Retinal pigment epithelial cell (primary cell): ENCODE measurements around the gene TMEM131.

ENCODE experiments used
- DNase-seq: peaks from one replicate; pipeline ENCODE4 v3.0.0-alpha.2; 2010; ENCODE audit warnings: low read depth
- H3K4me3 ChIP-seq: 2 replicates; pipeline ENCODE4 v1.5.1; 2011; ENCODE audit warnings: mild to moderate bottlenecking, low read length, control low read depth, moderate library complexity
- TF ChIP-seq, protein P1 (sequence below): conservative IDR thresholded peaks from 2 replicates; pipeline ENCODE4 v1.5.1; 2011; ENCODE audit warnings: low read depth, low read length, control low read depth, inconsistent platforms

TMEM131 gene

DNA sequence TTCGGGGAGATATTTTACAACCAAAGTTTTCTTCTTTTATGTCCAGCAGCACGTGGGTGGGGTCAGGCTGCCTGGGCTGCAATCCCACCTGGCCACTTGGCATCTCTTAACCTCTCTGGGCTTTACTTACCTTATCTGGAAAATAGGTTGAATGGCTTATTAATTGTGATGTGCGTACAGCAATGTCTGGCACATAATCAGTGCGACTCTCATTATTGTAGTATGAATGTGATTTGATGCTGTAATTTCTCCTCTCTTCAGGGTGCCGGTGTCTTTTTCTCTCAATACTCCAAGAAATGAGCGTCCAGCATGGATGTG, 284.4 kb downstream of the TMEM131 start:
- DNase-seq: no peak
- no peak overlapping the region for H3K4me3 ChIP-seq
- TF ChIP-seq, protein P1, sequence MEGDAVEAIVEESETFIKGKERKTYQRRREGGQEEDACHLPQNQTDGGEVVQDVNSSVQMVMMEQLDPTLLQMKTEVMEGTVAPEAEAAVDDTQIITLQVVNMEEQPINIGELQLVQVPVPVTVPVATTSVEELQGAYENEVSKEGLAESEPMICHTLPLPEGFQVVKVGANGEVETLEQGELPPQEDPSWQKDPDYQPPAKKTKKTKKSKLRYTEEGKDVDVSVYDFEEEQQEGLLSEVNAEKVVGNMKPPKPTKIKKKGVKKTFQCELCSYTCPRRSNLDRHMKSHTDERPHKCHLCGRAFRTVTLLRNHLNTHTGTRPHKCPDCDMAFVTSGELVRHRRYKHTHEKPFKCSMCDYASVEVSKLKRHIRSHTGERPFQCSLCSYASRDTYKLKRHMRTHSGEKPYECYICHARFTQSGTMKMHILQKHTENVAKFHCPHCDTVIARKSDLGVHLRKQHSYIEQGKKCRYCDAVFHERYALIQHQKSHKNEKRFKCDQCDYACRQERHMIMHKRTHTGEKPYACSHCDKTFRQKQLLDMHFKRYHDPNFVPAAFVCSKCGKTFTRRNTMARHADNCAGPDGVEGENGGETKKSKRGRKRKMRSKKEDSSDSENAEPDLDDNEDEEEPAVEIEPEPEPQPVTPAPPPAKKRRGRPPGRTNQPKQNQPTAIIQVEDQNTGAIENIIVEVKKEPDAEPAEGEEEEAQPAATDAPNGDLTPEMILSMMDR: no peak

DNA sequence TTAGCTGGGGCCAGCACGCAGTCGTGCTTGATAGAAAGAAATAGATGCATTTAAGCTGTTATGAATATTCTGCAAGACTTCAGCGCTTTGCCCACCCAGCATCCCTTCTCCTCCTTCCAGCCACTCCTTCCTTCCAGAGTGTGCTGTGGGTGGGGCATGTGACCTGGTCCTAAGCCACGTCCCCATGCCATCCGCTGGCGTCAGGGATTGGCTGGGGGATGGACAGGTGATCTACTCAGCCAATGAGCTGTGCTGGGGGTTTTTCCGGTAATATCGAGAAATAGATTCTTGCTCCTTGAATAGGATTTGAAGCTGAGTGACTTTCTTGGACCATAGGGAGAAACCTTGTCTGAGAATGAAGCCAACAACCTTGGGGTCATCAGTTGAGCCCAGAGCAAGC, 287.1 kb downstream of the TMEM131 start:
- no peak overlapping the region for H3K4me3 ChIP-seq
- DNase-seq: no peak

DNA sequence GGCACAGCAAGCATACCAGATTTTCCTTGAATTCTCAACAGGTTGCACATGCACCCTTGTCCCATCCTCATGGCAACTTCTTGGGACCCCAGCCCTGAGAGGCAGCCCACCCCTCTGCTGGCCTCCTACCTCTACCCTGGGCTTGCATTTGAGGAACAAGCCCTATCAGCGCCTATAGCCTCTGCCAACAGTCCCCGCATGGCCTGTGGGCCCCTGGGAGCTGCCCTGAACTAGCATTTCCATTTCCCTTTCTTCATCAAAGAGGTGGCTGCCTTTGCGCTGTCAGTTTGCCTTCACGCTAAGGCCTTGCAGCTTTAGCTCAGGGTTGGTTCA, 287.7 kb downstream of the TMEM131 start:
- TF ChIP-seq, protein P1: no peak
- no peak overlapping the region for H3K4me3 ChIP-seq
- no peak for DNase-seq

More for the DNA sequence above, 287.1 kb downstream of the TMEM131 start:
- TF ChIP-seq, protein P1: no peak

DNA sequence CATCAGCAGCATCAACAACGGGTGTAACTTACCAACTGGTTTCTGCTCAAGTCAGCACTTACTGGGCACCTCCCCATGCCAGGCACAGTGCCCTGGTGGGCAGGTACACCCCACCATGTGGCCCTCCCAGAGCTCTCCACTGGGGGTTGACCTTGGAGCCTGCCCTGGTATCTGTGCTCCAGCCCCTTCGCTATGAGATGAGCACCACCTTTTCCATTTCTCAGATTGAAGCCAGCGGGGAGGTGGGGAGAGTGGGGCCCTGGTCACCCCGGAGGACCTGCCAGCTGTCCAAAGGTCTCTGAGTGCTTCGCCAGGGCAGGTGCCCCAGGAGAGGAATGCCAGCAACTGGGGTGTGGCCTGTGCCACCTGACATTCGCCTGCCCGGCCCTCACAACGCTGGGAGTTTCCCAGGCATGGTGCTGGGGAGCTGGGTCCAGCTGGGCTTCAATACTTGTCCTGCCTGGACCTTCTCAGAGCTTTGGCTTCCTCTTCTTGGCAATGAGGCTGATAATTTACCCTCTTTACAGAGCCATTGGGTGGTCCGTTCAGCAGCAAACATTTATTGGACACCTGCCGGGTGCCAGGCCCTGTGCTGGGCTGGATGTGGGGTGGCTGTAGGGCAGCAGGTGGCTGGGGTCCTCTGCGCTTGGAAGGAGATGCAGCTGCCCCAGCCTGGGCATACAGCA, 288.2 kb downstream of the TMEM131 start:
- TF ChIP-seq, protein P1: no peak

DNA sequence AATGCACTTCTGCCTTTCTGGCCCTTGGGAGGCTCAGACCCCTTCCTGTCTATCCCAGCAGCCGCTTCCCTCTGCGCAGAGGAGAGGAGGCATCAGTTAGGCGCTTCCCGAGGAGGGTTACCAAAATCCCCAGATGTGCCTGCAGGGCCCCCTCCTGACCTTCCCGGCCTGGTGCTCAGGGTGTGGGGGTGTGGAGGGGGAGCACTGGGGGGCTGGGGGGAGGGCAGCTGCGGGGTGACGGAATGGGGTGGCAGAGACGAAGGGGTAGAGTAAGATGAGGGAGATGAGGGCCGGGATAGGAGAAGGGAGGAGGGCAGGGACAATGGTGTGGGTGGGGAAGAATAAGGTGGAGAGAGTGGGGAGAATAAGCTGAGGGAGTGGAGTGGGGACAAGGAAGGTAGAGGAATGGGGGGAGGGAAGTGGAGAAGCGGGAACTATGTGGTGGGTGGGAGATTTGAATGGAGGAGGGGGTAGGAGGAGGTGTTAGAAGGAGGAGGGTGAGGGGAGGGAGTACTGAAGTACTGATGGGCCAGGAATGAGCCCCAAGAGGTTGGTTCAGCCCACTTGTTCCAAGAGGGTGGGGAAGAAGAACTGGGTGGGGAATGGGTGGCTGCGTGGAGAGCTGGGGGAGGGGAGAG, 288.9 kb downstream of the TMEM131 start:
- TF ChIP-seq, protein P1: no peak
- H3K4me3 ChIP-seq: no peak overlapping the region
- DNase-seq: no peak

More for the DNA sequence above, 288.2 kb downstream of the TMEM131 start:
- H3K4me3 ChIP-seq: no peak overlapping the region
- no peak for DNase-seq
